Left ventricle myocardium inferior (tissue), 1 donor: ENCODE data around the gene GNAT3. TPM values are rescaled to one million over a fixed set of nuclear protein-coding genes. Genes with fewer than 3 reads are reported as not detected.

Experiments
- DNase-seq: peaks from one replicate; pipeline ENCODE4 v3.0.0-alpha.2; 2020
- H3K27ac ChIP-seq: fragments of 200-600 bp; replicated peaks from 2 replicates; pipeline ENCODE4 v1.8.0; 2021
- H3K27me3 ChIP-seq: fragments of 200-600 bp; 2 replicates; pipeline ENCODE4 v1.8.0; 2021; ENCODE audit warnings: low read depth
- H3K36me3 ChIP-seq: fragments of 200-600 bp; 2 replicates; pipeline ENCODE4 v1.8.0; 2021
- H3K4me1 ChIP-seq: fragments of 200-600 bp; 2 replicates; pipeline ENCODE4 v1.8.0; 2021
- H3K4me3 ChIP-seq: fragments of 200-600 bp; 2 replicates; pipeline ENCODE4 v1.8.0; 2021; ENCODE audit warnings: mild to moderate bottlenecking, moderate library complexity
- H3K9me3 ChIP-seq: fragments of 200-600 bp; replicated peaks from 2 replicates; pipeline ENCODE4 v1.8.0; 2021
- CTCF ChIP-seq: fragments of 200-600 bp; IDR thresholded peaks from 2 replicates; pipeline ENCODE4 v1.8.0; 2021; ENCODE audit warnings: antibody characterized with exemption, mild to moderate bottlenecking, borderline replicate concordance
- intact Hi-C: fragments of 100-400 bp; cut with micrococcal nuclease; formaldehyde crosslinking; loops from one replicate; pipeline ENCODE4 v1.11.0; 2022
- total RNA-seq: library from RNA; stranded (reverse); fragmentation: NEBNext Ultra II Directional; extraction: Animal tissue kit (Norgen Biotek cat#: 25700); gene quantifications from one replicate; pipeline ENCODE4 v1.2.1, GENCODE V29; 2021
- donor health status: DM: no; HTN: yes; CAD: no; lungs with severe emphysema.

Gene GNAT3
- total RNA-seq, 1 donor from 2014 or later: not detected

GRCh38 chr7:80434047-80434446 lies 77.8 kb downstream of the GNAT3 start:
- peaks cover 6% of the 10 kb centered on the region for H3K4me1 ChIP-seq
- H3K4me3 ChIP-seq: no peak overlapping the region
- peaks cover 18% of the 10 kb centered on the region for H3K9me3 ChIP-seq
- intact Hi-C loops: no loop called here
- H3K27ac ChIP-seq: no peak overlapping the region
- H3K27me3 ChIP-seq: no peaks in the 10 kb centered on the region
- no peaks in the 10 kb centered on the region for H3K36me3 ChIP-seq
- DNase-seq: no peak
- no peak for TF ChIP-seq CTCF

- intact Hi-C loops: no loop called here
- no peak overlapping the region for H3K27ac ChIP-seq
- no peaks in the 10 kb centered on the region for H3K36me3 ChIP-seq
- H3K4me3 ChIP-seq: no peak overlapping the region
- peaks cover 14% of the 10 kb centered on the region for H3K4me1 ChIP-seq
- TF ChIP-seq CTCF: no peak
- H3K27me3 ChIP-seq: no peaks in the 10 kb centered on the region
- no peak for DNase-seq
- peaks cover 10% of the 10 kb centered on the region for H3K9me3 ChIP-seq
Measured at GRCh38 chr7:80432166-80432565, 79.7 kb downstream of the GNAT3 start.

GRCh38 chr7:80429181-80429580 lies 82.7 kb downstream of the GNAT3 start:
- no peaks in the 10 kb centered on the region for H3K9me3 ChIP-seq
- no peak overlapping the region for H3K27ac ChIP-seq
- TF ChIP-seq CTCF: no peak
- no peak overlapping the region for H3K4me3 ChIP-seq
- no peaks in the 10 kb centered on the region for H3K36me3 ChIP-seq
- no peaks in the 10 kb centered on the region for H3K27me3 ChIP-seq
- peaks cover 14% of the 10 kb centered on the region for H3K4me1 ChIP-seq
- intact Hi-C loops: loop anchor here (5.0 kb wide), 1 partner anchor 238 kb away; no protein-coding TSS in a partner anchor
- DNase-seq: no peak

- peak; percentile 84 for TF ChIP-seq CTCF
- no peaks in the 10 kb centered on the region for H3K36me3 ChIP-seq
- intact Hi-C loops: loop anchor here (5.0 kb wide), 1 partner anchor 239 kb away; no protein-coding TSS in a partner anchor
- peak overlapping the region; percentile 38 for H3K4me3 ChIP-seq
- no peak for DNase-seq
- peak overlapping the region; percentile 34 for H3K27ac ChIP-seq
- no peaks in the 10 kb centered on the region for H3K9me3 ChIP-seq
- peaks cover 14% of the 10 kb centered on the region for H3K4me1 ChIP-seq
- H3K27me3 ChIP-seq: no peaks in the 10 kb centered on the region
Measured at GRCh38 chr7:80428161-80429054, 83.5 kb downstream of the GNAT3 start.

GRCh38 chr7:80427218-80427617 lies 84.6 kb downstream of the GNAT3 start:
- no peak for TF ChIP-seq CTCF
- intact Hi-C loops: loop anchor here (5.0 kb wide), 1 partner anchor 240 kb away; no protein-coding TSS in a partner anchor
- H3K27ac ChIP-seq: no peak overlapping the region

More at GRCh38 chr7:80427218-80427617, 84.6 kb downstream of the GNAT3 start:
- DNase-seq: no peak
- H3K4me3 ChIP-seq: no peak overlapping the region
- no peaks in the 10 kb centered on the region for H3K9me3 ChIP-seq
- no peaks in the 10 kb centered on the region for H3K27me3 ChIP-seq
- no peaks in the 10 kb centered on the region for H3K36me3 ChIP-seq
- H3K4me1 ChIP-seq: peaks cover 14% of the 10 kb centered on the region
